OCI-LY1 (cell line): ENCODE results near the gene AAR2.

Experiments
- CTCF ChIP-seq: fragments of 200-600 bp; sonication (generic), shearing (Covaris generic); IDR thresholded peaks from 2 replicates; pipeline ENCODE4 v1.5.1; 2017; ENCODE audit warnings: mild to moderate bottlenecking, antibody characterized with exemption, low read length, moderate library complexity, mixed read lengths
- EZH2 ChIP-seq: fragments of 200-600 bp; sonication (generic), shearing (Covaris generic); IDR thresholded peaks from 2 replicates; pipeline ENCODE4 v1.8.0; 2017; ENCODE audit warnings: borderline replicate concordance, mixed run types, mild to moderate bottlenecking, antibody characterized with exemption, low read length, moderate library complexity, mixed read lengths

GRCh38 chr20:36225666-36226065, 10.6 kb upstream of the AAR2 start:
- TF ChIP-seq CTCF (no peak), EZH2 (no peak)
